Effector memory CD8-positive, alpha-beta T cell (primary cell): ENCODE data around the gene PANX2.
A peak's percentile ranks its signal among the peaks of the same experiment; 100 is the strongest.

Experiments
- ATAC-seq: fragments of 150-1000 bp; cut with Tn5 transposase; replicated peaks from 2 replicates; pipeline ENCODE4 v1.10.0; 2021; ENCODE audit warnings: mild to moderate bottlenecking, moderate library complexity
- DNase-seq, 3 experiments: peaks; one replicate each; pipeline ENCODE4 v3.0.0; 2021
- H3K27ac Mint-ChIP-seq, 2 donors: one replicate each; pipeline ENCODE4 v1.8.0; 2022; ENCODE audit warnings: mild to moderate bottlenecking in 2 of 2, mixed read lengths in 2 of 2, moderate library complexity in 2 of 2
- H3K27me3 Mint-ChIP-seq, 2 donors: one replicate each; pipeline ENCODE4 v1.8.0; 2022; ENCODE audit warnings: mixed read lengths in 2 of 2
- H3K36me3 Mint-ChIP-seq: one replicate; pipeline ENCODE4 v1.8.0; 2022; ENCODE audit warnings: mild to moderate bottlenecking, moderate library complexity, mixed read lengths; ENCODE audit not compliant: insufficient read depth
- H3K4me1 Mint-ChIP-seq, 2 donors: one replicate each; pipeline ENCODE4 v1.8.0; 2022; ENCODE audit warnings: low read depth in 2 of 2, mixed read lengths in 2 of 2
- H3K4me3 Mint-ChIP-seq, 2 donors: one replicate each; pipeline ENCODE4 v1.8.0; 2022; ENCODE audit warnings: mild to moderate bottlenecking in 2 of 2, mixed read lengths in 2 of 2, moderate library complexity in 2 of 2
- H3K9me3 Mint-ChIP-seq, 2 donors: one replicate each; pipeline ENCODE4 v1.8.0; 2022; ENCODE audit warnings: mixed read lengths in 2 of 2

Gene PANX2

GRCh38 chr22:50189184-50189848 is 18.8 kb downstream of the PANX2 start:
- peak overlapping the region; percentile 91 to 95 for H3K4me3 Mint-ChIP-seq
- H3K27me3 Mint-ChIP-seq, result no peaks in the 10 kb centered on the region
- ATAC-seq (no peak), DNase-seq (no peak)
- peak overlapping the region; percentile 98 to 100 for H3K27ac Mint-ChIP-seq
- no peaks in the 10 kb centered on the region for H3K9me3 Mint-ChIP-seq
- H3K4me1 Mint-ChIP-seq, result peaks cover 38 to 49% of the 10 kb centered on the region in 2 donors
- H3K36me3 Mint-ChIP-seq, result peaks cover 55% of the 10 kb centered on the region

- peaks cover 60% of the 10 kb centered on the region for H3K36me3 Mint-ChIP-seq
- peaks cover 38 to 46% of the 10 kb centered on the region in 2 donors for H3K4me1 Mint-ChIP-seq
- peak; percentile 0 for ATAC-seq
- H3K27me3 Mint-ChIP-seq, result no peaks in the 10 kb centered on the region
- H3K27ac Mint-ChIP-seq, result peak overlapping the region; percentile 98 to 100
- DNase-seq, result no peak
- H3K4me3 Mint-ChIP-seq, result peak overlapping the region; percentile 91 to 95
- no peaks in the 10 kb centered on the region for H3K9me3 Mint-ChIP-seq
These were observed 19.3 kb downstream of the PANX2 start for GRCh38 chr22:50189849-50190181.

GRCh38 chr22:50190182-50190940 is 19.8 kb downstream of the PANX2 start:
- no peaks in the 10 kb centered on the region for H3K27me3 Mint-ChIP-seq
- peaks cover 38 to 45% of the 10 kb centered on the region in 2 donors for H3K4me1 Mint-ChIP-seq
- H3K36me3 Mint-ChIP-seq, result peaks cover 66% of the 10 kb centered on the region

GRCh38 chr22:50190941-50191741 is 20.6 kb downstream of the PANX2 start:
- DNase-seq, result peak; percentile 72 to 76 (median 73)
- H3K4me3 Mint-ChIP-seq, result peak overlapping the region; percentile 91 to 95
- no peaks in the 10 kb centered on the region for H3K27me3 Mint-ChIP-seq
- H3K9me3 Mint-ChIP-seq, result no peaks in the 10 kb centered on the region
- H3K36me3 Mint-ChIP-seq, result peaks cover 71% of the 10 kb centered on the region
- peaks cover 38 to 43% of the 10 kb centered on the region in 2 donors for H3K4me1 Mint-ChIP-seq
- peak overlapping the region; percentile 98 to 100 for H3K27ac Mint-ChIP-seq
- ATAC-seq, result peak; percentile 69

More at GRCh38 chr22:50190182-50190940, 19.8 kb downstream of the PANX2 start:
- H3K9me3 Mint-ChIP-seq, result no peaks in the 10 kb centered on the region
- peak; percentile 50 for ATAC-seq
- peak; percentile 75 to 78 (median 78) for DNase-seq
- peak overlapping the region; percentile 91 to 95 for H3K4me3 Mint-ChIP-seq
- H3K27ac Mint-ChIP-seq, result peak overlapping the region; percentile 98 to 100

GRCh38 chr22:50192436-50193204 is 22.1 kb downstream of the PANX2 start:
- DNase-seq, result peak in 1 of 3 experiments; percentile 33
- Mint-ChIP-seq H3K27me3 (no peaks in the 10 kb centered on the region), H3K4me3 (peak overlapping the region; percentile 59 to 91), H3K36me3 (peaks cover 71% of the 10 kb centered on the region), H3K4me1 (peaks cover 28 to 36% of the 10 kb centered on the region in 2 donors), H3K9me3 (no peaks in the 10 kb centered on the region), H3K27ac (peak overlapping the region; percentile 98 to 100)
- ATAC-seq, result no peak

GRCh38 chr22:50193621-50194020 is 23.1 kb downstream of the PANX2 start:
- DNase-seq (no peak), ATAC-seq (no peak)
- peaks cover 69% of the 10 kb centered on the region for H3K36me3 Mint-ChIP-seq
- H3K9me3 Mint-ChIP-seq, result no peaks in the 10 kb centered on the region
- H3K4me1 Mint-ChIP-seq, result peaks cover 25 to 32% of the 10 kb centered on the region in 2 donors
- H3K27me3 Mint-ChIP-seq, result no peaks in the 10 kb centered on the region
- H3K4me3 Mint-ChIP-seq, result peak overlapping the region in 1 of 2 donors; percentile 91
- peak overlapping the region in 1 of 2 donors; percentile 98 for H3K27ac Mint-ChIP-seq

GRCh38 chr22:50194037-50194805 is 23.7 kb downstream of the PANX2 start:
- DNase-seq (no peak), ATAC-seq (no peak)
- H3K36me3 Mint-ChIP-seq, result peaks cover 73% of the 10 kb centered on the region
- no peaks in the 10 kb centered on the region for H3K27me3 Mint-ChIP-seq
- peaks cover 24 to 30% of the 10 kb centered on the region in 2 donors for H3K4me1 Mint-ChIP-seq
- H3K4me3 Mint-ChIP-seq, result peak overlapping the region in 1 of 2 donors; percentile 23
- H3K9me3 Mint-ChIP-seq, result no peaks in the 10 kb centered on the region
- H3K27ac Mint-ChIP-seq, result peak overlapping the region in 1 of 2 donors; percentile 85

- Mint-ChIP-seq H3K27ac (peak overlapping the region in 1 of 2 donors; percentile 85), H3K4me3 (no peak overlapping the region)
These were observed 25.7 kb downstream of the PANX2 start for GRCh38 chr22:50196256-50196655.

GRCh38 chr22:50197000-50197800 is 26.7 kb downstream of the PANX2 start:
- Mint-ChIP-seq H3K4me3 (no peak overlapping the region), H3K4me1 (peaks cover 11 to 19% of the 10 kb centered on the region in 2 donors), H3K27me3 (no peaks in the 10 kb centered on the region), H3K27ac (peak overlapping the region in 1 of 2 donors; percentile 49), H3K36me3 (peaks cover 54% of the 10 kb centered on the region), H3K9me3 (no peaks in the 10 kb centered on the region)
- ATAC-seq (no peak), DNase-seq (no peak)

More at GRCh38 chr22:50196256-50196655, 25.7 kb downstream of the PANX2 start:
- no peaks in the 10 kb centered on the region for H3K27me3 Mint-ChIP-seq
- DNase-seq, result no peak
- H3K4me1 Mint-ChIP-seq, result peaks cover 11 to 24% of the 10 kb centered on the region in 2 donors
- no peaks in the 10 kb centered on the region for H3K9me3 Mint-ChIP-seq
- peaks cover 61% of the 10 kb centered on the region for H3K36me3 Mint-ChIP-seq
- ATAC-seq, result no peak

GRCh38 chr22:50197856-50198623 is 27.5 kb downstream of the PANX2 start:
- Mint-ChIP-seq H3K36me3 (peaks cover 48% of the 10 kb centered on the region), H3K4me1 (peaks cover 11 to 15% of the 10 kb centered on the region in 2 donors), H3K4me3 (no peak overlapping the region), H3K9me3 (no peaks in the 10 kb centered on the region), H3K27ac (no peak overlapping the region), H3K27me3 (no peaks in the 10 kb centered on the region)
- DNase-seq (no peak), ATAC-seq (no peak)

- peaks cover 49% of the 10 kb centered on the region for H3K36me3 Mint-ChIP-seq
- H3K27me3 Mint-ChIP-seq, result no peaks in the 10 kb centered on the region
These were observed 28.1 kb downstream of the PANX2 start for GRCh38 chr22:50198624-50199017.

More at GRCh38 chr22:50198624-50199017, 28.1 kb downstream of the PANX2 start:
- Mint-ChIP-seq H3K27ac (peak overlapping the region; percentile 64 to 81), H3K4me1 (peaks cover 11 to 15% of the 10 kb centered on the region in 2 donors), H3K4me3 (no peak overlapping the region), H3K9me3 (no peaks in the 10 kb centered on the region)
- DNase-seq (no peak), ATAC-seq (no peak)
